GM20431 (cell line): ENCODE data around the gene ATXN7L1.

ENCODE experiments used
- in situ Hi-C: fragments of 300-500 bp; cut with MseI, MboI; formaldehyde crosslinking; loops from one replicate; pipeline ENCODE4 v1.15.0; 2020; ENCODE audit warnings: low sequenced_read_pairs; ENCODE audit not compliant: unreplicated experiment

ATXN7L1 gene

DNA sequence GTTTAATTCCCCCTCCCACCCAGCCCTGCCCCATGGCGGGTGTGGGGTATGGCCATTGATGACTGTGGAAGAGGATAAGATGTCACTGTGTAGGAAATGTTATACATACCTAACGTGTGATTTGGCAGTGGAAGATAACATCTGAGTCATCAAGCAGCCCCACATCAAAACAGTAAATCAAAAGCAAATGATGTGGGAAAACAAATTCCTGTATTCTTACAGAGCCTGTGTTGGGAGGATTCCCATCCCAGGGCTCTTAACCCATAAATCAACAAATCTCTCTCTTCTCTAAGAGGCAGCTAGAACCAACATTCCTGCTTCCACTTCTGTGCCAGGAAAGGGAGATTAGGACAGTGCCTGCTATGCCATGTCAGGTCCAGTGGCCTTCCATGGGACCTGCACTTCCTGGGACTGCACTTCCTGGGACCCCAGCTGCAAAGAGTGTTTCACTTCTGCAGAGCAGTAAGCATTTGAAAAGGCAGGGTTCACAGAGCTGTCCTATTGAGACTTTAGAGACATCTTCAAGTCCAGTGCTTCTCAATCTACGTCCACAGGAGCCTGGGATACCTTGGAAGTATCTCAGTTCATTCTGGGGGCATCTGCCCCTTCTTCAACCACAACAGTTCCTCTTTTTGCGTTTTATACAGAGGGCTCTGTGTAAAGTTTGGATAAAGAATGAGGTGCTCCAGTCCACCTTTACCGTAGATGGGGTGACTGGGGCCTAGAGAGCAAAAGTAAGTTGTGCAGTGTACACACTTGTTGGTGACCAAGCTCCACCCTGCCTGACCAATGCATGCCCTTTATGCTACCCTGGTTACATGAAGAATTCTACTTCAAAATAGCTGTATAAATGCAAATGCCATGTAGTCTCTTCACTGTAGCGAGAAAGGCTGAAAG lies 45.7 kb downstream of the ATXN7L1 start:
- in situ Hi-C loops = no loop called here

DNA sequence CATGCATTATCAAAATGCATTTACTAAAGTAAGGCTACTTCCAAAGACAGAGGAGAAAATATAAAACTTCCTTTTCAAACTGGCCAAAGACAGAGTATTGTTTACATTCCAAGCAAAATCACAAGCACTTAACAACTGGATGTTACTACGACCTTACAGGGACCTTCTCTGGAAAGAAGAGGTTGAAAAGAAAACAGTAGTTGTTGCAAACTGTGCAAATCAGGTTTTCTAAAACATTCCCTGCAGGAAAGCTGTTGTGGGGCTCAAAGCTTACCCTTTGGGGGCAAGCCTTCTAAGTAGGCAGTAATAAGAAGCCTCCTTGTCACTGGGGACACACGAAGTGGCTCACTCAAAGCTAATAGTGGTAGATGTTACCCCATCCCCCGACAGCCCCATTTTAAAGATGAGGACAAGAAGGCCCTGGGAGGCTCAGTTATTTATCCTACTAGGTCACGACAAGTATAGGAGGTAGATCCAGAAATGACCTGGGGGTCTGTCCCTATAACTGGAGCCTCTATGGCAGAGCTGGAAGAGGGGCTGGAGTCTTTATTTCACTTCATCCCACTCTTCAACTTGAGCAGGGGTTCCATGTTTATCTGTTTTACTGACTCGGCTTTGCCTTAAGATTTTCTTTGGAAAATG lies 46.6 kb downstream of the ATXN7L1 start:
- in situ Hi-C loops = no loop called here

DNA sequence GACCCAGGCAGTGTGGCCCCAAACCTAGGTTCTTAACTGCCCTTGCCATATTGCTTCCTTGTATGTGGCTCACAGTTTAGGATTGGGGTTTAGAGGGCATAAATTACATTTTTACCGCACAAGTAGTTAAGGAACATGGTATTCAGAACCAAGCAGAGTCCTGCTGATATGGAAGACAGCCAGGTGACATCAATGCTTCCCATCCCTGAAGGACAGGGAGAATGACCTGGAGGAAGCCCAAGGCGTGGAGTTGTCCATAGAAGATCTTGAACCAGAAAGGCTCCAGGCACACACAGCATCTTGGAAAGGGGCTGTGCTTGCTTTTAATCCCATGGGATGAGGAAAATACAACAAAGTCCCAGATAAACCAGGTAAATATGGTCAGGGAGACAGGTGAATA lies 48.3 kb downstream of the ATXN7L1 start:
- in situ Hi-C loops = no loop called here

DNA sequence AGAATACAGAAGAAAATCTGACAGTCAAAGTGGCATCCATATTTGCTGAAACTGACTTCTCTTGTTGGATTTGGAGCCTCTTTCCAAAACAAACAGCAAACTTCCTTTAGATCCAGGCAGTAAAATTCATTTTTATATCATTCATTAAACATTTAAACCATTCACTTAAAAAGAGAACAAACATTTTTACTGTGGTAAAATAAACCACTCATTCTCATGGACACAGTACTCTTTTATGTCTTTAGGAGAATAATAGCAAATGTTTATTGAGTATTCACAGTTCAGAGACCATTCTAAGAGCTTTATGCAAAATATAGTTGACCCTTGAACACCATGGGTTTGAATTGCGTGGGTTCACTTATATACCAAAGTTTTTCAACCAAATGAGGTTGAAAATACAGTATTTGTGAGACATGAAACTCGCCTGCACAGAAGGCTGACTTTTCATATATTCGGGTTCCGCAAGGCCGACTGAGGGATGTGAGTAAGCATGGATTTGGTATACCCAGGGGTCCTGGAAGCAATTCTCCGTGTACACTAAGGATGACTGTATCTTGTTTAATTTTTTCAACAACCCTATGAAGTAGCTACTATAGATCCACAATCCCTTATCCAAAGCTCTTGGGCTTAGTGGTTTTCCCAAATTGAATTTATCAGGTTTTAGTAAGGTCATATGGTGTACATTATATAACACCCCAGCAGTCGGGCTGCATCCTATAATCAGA lies 49.1 kb downstream of the ATXN7L1 start:
- in situ Hi-C loops = no loop called here

DNA sequence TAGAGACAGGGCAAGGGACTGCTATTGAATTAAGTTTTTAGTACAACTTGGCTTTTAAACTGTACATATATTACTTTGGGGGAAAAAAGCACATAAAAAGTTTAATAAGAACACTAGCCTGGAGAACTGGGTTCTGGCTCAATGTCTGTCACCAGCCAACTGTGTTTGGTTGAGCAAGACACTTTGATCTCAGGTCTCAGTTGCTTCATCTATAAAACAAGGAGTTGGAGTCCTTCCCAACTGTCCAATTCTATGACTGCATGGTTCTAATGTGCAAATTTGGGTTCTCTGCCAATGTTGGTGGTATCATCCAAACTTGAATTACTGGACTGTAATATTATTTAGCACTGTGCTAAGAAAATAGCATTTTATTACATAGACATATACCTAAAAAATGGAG lies 50.3 kb downstream of the ATXN7L1 start:
- in situ Hi-C loops = no loop called here

DNA sequence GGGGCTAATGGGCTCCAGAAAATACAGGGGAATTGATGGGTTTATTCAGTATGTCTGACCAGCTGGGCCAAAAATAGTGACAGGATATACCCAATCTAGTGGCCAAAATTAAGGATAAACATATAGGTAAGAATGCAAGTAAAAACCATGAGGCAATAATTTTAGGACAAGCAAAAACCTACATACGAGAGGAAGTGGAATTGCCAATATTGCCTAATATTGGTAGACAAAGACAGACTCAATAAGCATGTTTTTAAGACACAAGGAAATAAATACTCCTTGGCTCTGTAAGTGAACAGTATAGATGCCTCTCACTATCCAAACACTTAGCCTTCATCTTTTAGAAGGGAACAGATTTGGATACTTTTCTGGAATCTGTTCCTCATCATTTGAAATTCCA lies 51.0 kb downstream of the ATXN7L1 start:
- in situ Hi-C loops = no loop called here

DNA sequence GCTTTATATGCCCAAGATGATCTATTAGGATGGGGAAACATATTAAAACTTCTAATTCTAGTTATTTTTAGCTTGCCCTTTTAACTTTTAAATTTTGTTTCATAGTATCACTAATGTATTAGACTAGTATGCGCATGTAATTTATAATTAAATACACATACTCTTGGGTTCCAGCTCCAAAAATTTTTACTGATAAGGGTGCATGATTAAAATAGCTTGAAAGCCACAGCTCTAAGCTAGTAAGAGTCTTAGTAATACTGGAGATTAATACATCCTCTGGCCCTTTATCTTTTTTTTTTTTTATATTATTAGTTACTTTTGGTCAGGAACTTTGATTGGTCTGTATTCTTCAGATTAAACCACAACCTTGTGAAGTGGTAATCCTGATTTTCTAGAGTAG lies 53.6 kb downstream of the ATXN7L1 start:
- in situ Hi-C loops = no loop called here

DNA sequence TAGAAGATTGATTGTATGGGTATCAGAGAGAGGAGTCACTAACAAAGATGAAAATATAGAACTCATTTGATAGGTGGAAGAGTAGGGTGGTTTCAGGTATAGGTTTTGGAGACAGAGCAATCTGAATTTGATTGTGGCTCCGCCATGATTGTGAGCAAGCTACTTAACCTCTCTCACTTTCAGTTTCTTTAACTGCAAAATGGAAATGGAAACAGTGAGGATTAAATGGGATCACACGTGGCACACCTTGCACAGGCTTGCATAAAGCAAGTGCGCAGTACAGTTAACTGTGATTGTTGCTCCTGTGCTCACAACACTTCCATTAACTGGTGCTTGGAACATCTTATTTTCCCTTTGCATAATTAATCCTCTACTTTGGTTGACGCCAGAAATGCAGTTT lies 54.9 kb downstream of the ATXN7L1 start:
- in situ Hi-C loops = no loop called here

DNA sequence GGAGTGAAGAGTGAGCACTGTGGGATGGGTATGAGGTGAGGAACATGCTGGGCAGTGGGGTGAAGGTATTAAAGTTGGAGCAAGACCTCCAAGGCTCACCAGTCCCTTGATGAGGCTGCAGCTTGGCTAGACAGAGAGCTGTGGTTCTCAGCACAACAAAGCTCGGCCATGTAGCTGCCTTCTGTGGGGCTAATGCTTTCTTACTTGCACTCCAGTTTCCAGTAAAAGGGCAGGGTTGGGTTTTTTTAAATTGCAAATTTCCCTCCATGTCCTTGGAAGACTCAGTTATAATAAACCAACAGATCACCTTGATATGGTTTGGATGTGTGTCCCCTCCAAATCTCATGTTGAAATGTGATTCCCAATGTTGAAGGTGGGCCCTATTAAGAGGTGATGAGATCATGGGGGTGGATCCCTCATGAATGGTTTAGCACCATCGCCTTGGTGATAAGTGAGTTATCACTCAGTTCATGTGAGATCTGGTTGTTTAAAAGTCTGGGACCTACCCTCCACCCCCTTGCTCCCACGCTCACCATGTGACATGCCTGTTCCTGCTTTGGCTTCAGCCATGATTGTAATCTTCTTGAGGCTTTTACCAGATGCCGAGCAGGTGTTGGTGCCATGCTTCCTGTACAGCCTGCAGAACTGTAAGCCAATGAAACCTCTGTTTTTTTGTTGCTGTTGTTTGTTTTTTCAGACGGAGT lies 55.9 kb downstream of the ATXN7L1 start:
- in situ Hi-C loops = no loop called here

DNA sequence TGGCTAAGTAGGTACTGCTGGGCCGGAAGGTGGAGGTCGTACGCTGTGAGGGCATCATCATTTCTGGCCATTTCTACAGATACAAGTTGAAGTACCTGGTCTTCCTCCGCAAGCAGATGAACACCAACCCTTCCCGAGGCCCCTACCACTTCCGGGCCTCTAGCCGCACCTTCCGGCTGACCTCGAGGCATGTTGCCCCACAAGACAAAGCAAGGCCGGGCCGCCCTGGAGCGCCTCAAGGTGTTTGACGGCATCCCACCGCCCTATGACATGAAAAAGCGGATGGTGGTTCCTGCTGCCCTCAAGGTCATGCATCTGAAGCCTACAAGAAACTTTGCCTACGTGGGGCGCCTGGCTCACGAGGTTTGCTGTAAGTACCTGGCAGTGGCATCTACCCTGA lies 56.8 kb downstream of the ATXN7L1 start:
- in situ Hi-C loops = no loop called here

DNA sequence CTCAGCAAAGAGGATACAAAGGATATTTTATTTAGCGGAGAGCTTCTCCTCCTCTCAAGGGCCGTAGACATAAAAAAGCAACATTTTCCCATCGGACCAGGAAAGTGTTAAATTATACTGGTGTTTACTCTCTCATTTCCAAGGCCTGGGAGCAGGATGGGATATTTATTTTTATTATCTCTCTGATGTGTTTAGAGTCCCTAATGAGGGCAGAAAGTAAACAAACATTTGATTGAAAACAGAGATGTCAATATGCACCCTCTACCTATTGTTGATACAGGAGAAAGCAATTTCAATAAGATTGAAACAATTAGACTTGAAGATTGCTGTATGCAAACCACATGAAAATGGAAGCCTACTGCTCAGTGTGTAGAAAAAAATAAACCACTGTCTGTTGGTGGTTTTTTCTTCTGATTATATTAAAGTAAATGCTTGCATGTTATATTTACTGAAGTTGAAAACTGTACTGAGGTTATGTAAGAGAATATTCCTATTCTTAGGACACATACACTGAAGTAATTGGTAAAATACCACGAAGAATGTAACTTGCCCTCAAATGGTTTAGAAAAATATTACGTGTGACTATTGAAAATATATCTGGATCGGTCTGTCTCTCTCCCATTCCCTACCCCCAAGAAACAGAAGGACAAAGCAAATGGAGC lies 59.3 kb downstream of the ATXN7L1 start:
- in situ Hi-C loops = no loop called here

DNA sequence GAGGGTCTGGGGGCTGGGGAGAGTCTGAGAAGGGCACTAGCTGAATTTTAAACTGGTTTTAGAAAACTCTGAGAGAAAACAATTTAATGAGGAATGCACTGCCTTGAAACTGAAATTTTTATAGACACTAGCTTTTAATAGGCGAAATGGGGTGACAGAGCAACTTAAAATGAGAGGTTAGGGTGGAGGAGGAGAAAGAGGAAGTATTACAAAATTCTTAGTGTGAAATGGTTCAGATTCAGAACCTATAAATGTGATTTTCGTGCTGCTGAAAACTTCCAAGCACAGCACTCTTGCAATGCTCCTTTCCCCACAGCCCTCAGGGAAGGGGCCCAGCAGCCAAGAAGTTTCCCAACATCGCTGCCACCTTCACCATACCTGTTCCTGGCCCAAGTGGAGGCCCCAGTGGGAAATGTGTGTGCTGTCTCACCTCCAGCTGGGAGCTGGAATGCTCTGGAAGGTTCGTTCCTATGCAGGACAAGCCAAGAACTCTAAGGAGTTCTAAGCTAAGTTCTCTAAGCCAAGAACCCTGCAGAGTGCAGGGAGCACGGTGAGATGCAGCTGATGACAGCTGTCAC lies 60.0 kb downstream of the ATXN7L1 start:
- in situ Hi-C loops = no loop called here

DNA sequence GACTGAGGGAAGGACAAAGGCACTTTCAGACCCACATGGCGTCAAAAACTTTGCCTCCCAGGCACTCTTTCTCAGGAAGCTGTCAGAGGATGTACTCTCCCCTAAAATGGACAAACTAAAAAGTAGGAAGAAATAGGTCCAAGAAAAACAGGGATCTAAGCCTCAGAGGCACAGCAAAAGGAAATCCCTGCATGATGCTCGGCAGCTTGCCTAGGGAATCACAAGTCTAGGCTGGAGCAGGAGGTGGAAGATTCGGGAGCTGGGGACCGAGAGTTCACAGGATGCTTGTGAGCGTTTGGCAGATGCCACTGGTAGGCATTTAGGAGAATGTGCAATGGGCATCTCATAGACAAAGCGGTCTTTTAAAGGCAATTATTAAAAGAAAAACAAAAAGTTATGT lies 60.8 kb downstream of the ATXN7L1 start:
- in situ Hi-C loops = no loop called here

DNA sequence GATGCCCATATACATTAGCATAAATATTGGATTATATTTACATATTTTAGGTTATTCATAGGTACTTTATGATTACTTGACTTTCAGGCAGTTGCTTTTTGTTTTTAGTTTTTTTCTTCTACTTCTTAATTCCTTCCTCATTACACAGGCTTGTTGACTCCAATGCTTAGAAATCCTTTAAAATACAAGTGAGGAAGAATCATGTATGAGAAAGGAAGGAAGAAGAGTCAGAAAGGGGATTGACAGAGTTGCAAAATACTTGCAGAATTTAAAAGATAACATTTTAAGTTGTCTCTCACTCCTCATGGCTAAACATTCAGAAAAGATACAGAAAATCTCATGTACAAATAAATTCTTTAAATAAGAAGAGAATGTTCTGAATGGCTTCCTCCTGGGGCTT lies 61.9 kb downstream of the ATXN7L1 start:
- in situ Hi-C loops = no loop called here

DNA sequence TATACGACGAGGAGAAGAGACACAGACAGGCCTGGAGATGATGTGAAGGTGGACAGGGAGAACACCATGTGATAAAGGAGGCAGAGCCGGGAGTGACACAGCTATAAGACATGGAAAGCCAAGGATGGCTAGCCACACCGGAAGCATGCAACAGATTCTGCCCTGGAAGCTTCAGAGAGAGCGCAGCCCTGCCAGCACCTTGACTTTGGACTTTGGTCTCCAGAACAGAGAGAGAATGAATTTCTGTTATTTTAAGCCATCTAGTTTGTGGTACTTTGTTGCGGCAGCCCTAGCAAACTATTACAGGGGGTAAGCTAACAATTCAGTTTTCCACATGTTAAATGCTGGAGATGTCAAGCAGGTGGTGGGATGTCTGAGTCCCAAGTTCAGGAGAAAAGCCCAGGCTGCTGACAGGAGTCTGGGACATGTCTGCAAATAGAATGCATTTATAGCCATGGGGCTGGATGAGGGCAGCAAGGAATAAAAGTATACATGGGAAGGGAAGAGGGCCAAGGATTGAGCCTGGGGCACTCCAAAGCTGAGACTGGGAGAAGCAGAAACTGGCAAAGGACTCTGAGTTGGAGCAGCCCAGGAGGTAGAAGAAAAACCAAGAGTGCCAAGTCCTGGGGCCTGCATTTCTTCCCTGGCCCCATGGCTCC lies 65.1 kb downstream of the ATXN7L1 start:
- in situ Hi-C loops = no loop called here

DNA sequence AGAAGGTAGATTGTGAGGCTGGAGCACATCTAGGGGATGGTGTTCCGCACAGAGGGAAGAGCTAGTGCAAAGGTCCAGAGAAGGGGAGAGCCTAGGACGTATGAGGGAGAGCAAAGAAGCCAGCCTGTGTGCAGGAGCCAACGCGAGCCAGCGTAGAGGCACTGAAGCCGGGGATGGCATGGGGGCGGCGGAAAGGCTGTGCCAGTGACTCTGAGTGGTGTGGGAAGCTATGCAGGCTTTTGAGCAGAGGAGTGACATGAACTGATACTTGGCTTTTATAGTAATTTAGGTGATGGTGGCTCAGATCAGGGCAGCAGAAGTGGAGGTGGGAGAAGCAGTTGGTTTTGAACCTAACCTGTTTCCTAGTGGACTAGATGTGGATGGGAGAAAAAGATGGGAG lies 65.8 kb downstream of the ATXN7L1 start:
- in situ Hi-C loops = no loop called here

DNA sequence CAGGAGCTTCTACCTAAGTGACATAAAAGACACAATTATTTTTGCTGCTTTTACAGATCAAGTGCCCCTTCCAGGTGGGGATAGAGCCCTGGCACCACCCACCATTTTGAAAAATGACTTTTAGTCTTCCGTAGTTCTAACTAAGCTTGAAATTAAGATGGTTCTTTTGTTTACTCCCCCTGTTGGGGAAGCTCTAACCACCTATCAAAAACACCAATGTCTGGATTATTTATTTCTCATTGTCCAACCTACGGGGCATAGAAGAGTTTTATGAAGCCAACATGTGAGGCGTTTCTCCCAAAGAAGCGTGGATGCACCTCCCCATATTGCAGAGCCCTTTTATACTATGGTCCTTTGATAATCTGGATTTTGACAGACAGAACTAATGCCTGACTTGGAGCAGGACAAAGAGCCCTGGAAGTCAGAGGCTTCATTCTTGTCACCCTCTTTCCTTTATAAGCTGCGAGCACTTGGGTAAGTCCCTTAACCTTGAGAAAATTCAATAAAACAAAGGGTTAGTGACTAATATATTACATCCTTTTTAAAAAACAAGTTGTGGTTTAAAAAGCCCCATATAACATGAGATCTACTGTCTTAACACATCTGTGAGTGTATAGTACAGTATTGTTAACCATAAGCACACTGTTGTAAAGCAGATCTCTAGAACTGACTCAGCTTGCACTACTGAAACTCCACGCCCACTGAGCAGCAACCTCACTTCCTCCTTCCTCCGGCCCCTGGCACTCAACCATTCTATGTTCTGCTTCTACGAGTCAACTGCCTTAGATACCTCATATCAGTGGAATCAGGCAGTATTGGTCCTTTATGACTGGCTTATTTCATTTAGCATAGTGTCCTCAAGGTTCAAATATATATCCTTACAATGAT lies 67.5 kb downstream of the ATXN7L1 start:
- in situ Hi-C loops = no loop called here

DNA sequence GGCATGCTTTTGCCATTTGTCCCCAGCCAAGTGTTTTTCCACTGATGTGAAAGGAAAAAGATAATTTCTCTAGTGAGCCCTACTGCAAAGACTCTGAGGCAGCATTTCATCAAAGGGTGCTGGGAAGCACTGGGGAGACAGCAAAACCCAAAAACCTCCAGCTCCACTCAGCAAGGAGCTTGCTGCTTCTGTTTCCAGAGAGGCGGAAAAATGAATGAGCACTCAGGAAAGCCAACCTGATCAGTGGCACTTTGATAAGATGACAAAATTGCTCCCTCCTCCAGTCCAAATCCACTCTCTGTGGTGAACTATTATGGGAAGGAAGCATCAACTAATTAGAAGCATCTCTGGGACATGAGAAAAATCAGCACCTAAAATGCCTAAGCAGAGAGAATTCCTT lies 68.2 kb downstream of the ATXN7L1 start:
- in situ Hi-C loops = no loop called here
